ENCODE measurements around the gene HEXIM1.

The HEXIM1 gene

DNA sequence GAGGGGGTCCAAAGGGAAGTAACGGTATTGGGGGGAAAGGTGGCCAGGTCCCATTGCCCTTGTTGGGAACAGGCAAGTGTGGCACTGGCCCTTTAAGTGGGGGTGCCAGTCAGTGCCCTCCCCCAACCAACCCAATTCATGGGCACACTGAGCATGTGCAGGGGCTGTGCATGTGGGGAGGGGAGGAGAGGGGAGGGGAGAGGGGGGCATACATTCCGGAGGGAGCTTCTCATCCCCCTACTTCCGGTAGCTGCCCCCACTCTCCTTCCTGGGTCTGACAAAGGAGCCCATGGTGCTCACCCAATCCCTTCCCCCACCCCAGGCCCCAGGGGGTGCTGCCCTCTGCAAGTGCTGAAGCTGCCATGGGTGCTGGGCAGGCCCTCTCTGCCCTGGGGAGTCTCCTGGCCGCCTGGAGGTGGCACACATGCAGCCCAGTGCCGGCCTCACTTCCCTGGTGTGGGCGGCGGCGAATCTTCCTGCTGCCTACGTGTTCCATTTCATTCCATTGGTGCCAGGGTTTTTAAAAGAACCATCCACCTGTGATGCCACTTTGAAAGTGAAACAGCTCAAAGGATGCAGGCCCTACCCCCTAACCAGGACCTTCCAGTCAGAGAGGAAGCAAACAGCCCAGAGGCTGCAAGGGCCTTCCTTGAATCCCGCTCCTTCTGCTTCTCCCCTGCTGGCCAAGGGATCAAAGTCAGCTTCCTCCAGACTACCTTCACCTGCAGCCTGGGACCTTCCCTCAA lies 24.4 kb downstream of the HEXIM1 start:
- DNase-seq (ENCODE audit: insufficient read length, low spot score): peak; percentile 88

DNA sequence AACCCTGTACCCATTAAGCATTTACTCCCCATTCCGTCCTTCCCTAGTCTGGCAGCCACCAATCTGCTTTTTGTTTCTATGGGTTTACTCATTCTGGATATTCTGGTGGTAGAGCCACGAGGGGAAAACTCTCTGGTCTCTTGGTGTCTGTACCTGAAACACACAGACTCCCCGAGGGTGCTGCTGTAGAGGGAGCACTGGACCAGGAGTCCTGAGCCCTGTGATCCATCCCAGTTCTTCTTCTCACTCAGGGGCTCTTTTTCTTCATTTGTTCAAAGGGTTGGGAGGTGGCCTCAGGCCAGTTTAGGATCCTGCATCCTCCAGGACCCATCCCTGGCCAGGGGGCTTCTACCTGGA lies 27.5 kb downstream of the HEXIM1 start:
- no peak for TF ChIP-seq POLR2A (IDR thresholded peaks at IDR 0.05; ENCODE audit: low read depth, low read length)
- no peak for FAIRE-seq
- DNase-seq (ENCODE audit: insufficient read length, low spot score): no peak

More for the DNA sequence above, 24.4 kb downstream of the HEXIM1 start:
- FAIRE-seq: peak; percentile 65
- peak; percentile 46; the same call in 1 of the 2 replicates for TF ChIP-seq POLR2A (IDR thresholded peaks at IDR 0.05; ENCODE audit: low read depth, low read length)

DNA sequence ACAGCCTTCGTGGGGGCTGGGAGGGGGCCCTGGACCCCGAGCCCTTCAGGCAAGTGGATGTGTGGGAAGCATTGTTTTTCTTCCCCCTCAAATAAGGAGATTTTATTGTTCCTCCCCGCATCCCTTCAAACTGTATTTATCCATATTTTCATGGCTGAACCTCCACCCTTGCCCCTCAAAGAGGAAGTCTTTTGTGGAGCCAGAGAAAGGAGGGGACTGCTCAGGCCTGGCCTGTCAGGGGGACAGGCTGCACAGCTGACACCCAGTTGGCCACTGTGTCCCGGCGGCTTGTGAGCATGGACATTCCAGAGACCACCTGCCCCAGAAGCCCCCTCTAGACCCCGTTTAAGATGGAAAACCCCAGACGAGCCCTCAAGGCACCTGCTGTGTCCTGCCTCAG lies 29.3 kb downstream of the HEXIM1 start:
- FAIRE-seq (no peak), DNase-seq (ENCODE audit: insufficient read length, low spot score) (no peak)
- TF ChIP-seq POLR2A (IDR thresholded peaks at IDR 0.05; ENCODE audit: low read depth, low read length): no peak

DNA sequence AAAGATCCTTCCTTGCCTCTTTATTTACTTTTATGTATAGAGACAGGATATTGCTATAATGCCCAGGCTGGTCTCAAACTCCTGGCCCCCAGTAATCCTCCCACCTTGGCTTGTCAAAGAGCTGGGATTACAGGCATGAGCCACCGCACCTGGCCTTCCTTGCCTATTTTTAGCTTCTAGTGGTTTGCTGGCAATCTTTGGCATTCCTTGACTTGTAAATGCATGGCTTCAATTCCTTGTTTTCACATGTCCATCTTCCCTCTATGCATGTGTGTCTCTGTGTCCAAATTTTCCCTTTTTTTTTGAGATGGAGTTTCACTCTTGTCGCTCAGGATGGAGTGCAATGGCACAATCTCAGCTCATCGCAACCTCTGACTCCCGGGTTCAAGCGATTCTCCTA lies 35.9 kb downstream of the HEXIM1 start:
- DNase-seq (ENCODE audit: insufficient read length, low spot score): no peak
- no peak for FAIRE-seq
- TF ChIP-seq POLR2A (IDR thresholded peaks at IDR 0.05; ENCODE audit: low read depth, low read length): no peak

DNA sequence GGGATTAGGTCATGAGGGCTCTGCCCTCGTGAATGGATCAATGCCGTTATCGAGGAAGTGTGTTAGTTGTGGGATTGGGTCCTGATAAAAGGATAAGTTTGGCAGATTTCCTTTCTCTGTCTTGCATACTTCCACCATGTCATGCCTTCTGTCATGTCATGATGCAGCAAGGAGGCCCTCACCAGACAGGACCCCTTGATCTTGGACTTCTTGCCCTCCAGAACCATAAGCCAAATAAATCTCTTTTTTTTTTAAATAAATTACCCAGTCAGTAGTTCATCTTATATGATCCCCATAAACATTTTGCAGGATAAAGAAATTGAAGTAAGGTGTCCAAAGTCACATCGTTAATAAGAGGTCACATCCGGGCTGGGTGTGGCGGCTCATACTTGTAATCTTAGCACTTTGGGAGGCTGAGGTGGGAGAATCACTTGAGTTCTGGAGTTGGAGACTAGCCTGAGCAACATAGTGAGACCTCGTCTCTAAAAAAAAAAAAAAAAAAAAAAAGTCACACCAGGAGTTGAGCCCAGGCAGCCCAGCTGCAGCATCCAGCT lies 38.6 kb downstream of the HEXIM1 start:
- DNase-seq (ENCODE audit: insufficient read length, low spot score) (no peak), FAIRE-seq (no peak)
- TF ChIP-seq POLR2A (IDR thresholded peaks at IDR 0.05; ENCODE audit: low read depth, low read length): no peak

DNA sequence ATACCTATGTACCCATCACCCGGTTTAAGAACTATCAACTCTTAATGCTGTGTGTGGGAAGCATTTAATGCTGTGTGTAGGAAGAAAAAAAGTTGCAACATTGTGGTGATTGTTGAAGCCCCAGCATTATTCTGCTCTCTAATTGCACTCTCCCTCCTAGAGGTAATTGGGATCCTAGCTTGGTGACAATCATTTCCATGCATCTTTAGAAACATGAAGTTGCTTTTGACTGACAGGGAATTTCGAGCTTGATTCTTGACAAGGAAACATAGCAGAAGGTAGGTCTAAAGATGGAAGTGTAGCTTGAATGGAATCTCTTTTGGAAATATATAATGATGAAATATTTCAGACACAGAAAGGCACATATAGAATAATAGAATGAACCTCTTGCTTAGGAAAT lies 40.7 kb downstream of the HEXIM1 start:
- DNase-seq (ENCODE audit: insufficient read length, low spot score) (no peak), FAIRE-seq (no peak)
- TF ChIP-seq POLR2A (IDR thresholded peaks at IDR 0.05; ENCODE audit: low read depth, low read length): no peak

- DNase-seq (ENCODE audit: insufficient read length, low spot score) (no peak), FAIRE-seq (no peak)
- no peak for TF ChIP-seq POLR2A (IDR thresholded peaks at IDR 0.05; ENCODE audit: low read depth, low read length)
Measured at GRCh38 chr17:45190503-45191255, 42.4 kb downstream of the HEXIM1 start.

DNA sequence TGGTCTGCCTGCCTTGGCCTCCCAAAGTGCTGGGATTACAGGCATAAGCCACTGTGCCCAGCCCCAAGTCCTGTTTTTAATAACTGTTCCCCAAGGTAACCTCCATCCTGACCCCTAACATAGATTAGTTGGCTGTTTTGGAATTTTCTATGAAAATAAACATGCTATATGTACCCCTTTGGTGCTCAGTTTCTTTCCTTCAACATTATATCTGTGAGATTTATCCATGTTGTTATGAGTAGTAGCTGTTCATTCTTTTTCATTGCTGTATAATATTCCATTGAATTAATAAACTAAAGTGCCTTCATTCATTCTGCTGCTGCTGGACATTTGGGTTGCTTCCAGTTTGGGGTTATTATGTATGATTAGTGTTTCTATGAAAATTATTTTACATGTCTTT lies 47.1 kb downstream of the HEXIM1 start:
- DNase-seq (ENCODE audit: insufficient read length, low spot score) (no peak), FAIRE-seq (no peak)
- TF ChIP-seq POLR2A (IDR thresholded peaks at IDR 0.05; ENCODE audit: low read depth, low read length): no peak

GRCh38 chr17:45197108-45197507 lies 48.8 kb downstream of the HEXIM1 start:
- FAIRE-seq (no peak), DNase-seq (ENCODE audit: insufficient read length, low spot score) (no peak)
- no peak for TF ChIP-seq POLR2A (IDR thresholded peaks at IDR 0.05; ENCODE audit: low read depth, low read length)

GRCh38 chr17:45197555-45198334 lies 49.5 kb downstream of the HEXIM1 start:
- FAIRE-seq (peak; percentile 73), DNase-seq (ENCODE audit: insufficient read length, low spot score) (peak; percentile 97)

DNA sequence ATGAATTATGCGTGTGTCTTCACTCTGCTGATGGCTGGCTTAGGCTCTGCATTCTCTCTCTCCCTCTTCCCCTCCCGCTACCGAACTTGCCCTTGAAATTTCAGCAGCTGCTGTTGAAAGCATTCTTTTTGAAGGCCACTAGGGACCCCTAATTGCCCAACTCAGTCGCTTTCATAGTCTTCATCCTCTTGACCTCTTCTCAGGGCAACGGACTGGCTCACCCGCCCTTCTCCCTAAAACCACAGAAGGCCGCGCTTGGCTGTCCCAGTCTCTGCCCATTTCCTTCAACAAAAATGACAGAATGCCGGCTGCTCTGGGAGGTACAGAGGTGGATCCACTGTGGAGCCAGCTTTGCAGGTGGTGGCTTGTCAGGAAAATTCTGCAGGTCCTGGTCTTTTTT lies 52.4 kb downstream of the HEXIM1 start:
- no peak for FAIRE-seq
- no peak for DNase-seq (ENCODE audit: insufficient read length, low spot score)
- no peak for TF ChIP-seq POLR2A (IDR thresholded peaks at IDR 0.05; ENCODE audit: low read depth, low read length)

More at GRCh38 chr17:45197555-45198334, 49.5 kb downstream of the HEXIM1 start:
- TF ChIP-seq POLR2A (IDR thresholded peaks at IDR 0.05; ENCODE audit: low read depth, low read length): 0 out of 2 replicates have a peak, but pooled peaks have one; percentile 17

- TF ChIP-seq POLR2A (IDR thresholded peaks at IDR 0.05; ENCODE audit: low read depth, low read length): no peak
- no peak for FAIRE-seq
Measured at GRCh38 chr17:45201457-45201856, 53.2 kb downstream of the HEXIM1 start.

More at GRCh38 chr17:45201457-45201856, 53.2 kb downstream of the HEXIM1 start:
- no peak for DNase-seq (ENCODE audit: insufficient read length, low spot score)
